Karpas-422 (cell line): ENCODE results near the gene TLCD5. TPM values are rescaled to one million over a fixed set of nuclear protein-coding genes. Genes with fewer than 3 reads are reported as not detected.

Source experiments
- DNase-seq: peaks from one replicate; pipeline ENCODE4 v3.0.0-alpha.2; 2015
- H2AFZ ChIP-seq: fragments of 200-600 bp; sonication (generic); 2 replicates; pipeline ENCODE4 v1.6.1; 2014; ENCODE audit warnings: antibody characterized with exemption, low read length, mixed read lengths
- H3K27ac ChIP-seq: fragments of 200-600 bp; sonication (generic); 2 replicates; pipeline ENCODE4 v1.5.1; 2014; ENCODE audit warnings: mild to moderate bottlenecking, low read length, moderate library complexity
- H3K27me3 ChIP-seq: fragments of 200-600 bp; sonication (generic); 2 replicates; pipeline ENCODE4 v1.6.1; 2014; ENCODE audit warnings: low read length, mixed read lengths
- H3K36me3 ChIP-seq: fragments of 200-600 bp; sonication (generic); 2 replicates; pipeline ENCODE4 v1.6.1; 2014; ENCODE audit warnings: low read length, mixed read lengths; ENCODE audit not compliant: insufficient read depth
- H3K4me1 ChIP-seq: fragments of 200-600 bp; sonication (generic); 2 replicates; pipeline ENCODE4 v1.6.1; 2014; ENCODE audit warnings: mild to moderate bottlenecking, low read length, mixed read lengths
- H3K4me2 ChIP-seq: fragments of 200-600 bp; sonication (generic); 2 replicates; pipeline ENCODE4 v1.6.1; 2014; ENCODE audit warnings: low read length, low read depth, mild to moderate bottlenecking; ENCODE audit not compliant: poor library complexity, severe bottlenecking
- H3K4me3 ChIP-seq: fragments of 200-600 bp; sonication (generic); 2 replicates; pipeline ENCODE4 v1.5.1; 2014; ENCODE audit warnings: mild to moderate bottlenecking, antibody characterized with exemption, low read length, mixed read lengths
- H3K79me2 ChIP-seq: fragments of 200-600 bp; sonication (generic); 2 replicates; pipeline ENCODE4 v1.6.1; 2014; ENCODE audit warnings: mild to moderate bottlenecking, low read length, mixed read lengths
- H3K9ac ChIP-seq: fragments of 200-600 bp; sonication (generic); 2 replicates; pipeline ENCODE4 v1.6.0; 2014; ENCODE audit warnings: low read length
- H3K9me2 ChIP-seq: fragments of 200-600 bp; sonication (generic), shearing (Covaris generic); replicated peaks from 2 replicates; pipeline ENCODE4 v1.6.0; 2014; ENCODE audit warnings: mild to moderate bottlenecking, low read length, moderate library complexity; ENCODE audit not compliant: insufficient read depth
- H3K9me3 ChIP-seq: fragments of 300-700, 200-600 bp; sonication (generic); 2 replicates; pipeline ENCODE4 v1.6.1; 2014; ENCODE audit warnings: low read length, mixed read lengths
- H4K20me1 ChIP-seq: fragments of 200-600 bp; sonication (generic); 2 replicates; pipeline ENCODE4 v1.6.1; 2014; ENCODE audit warnings: mild to moderate bottlenecking, antibody characterized with exemption, low read length, low read depth; ENCODE audit not compliant: insufficient read depth
- total RNA-seq: library from RNA; depleted of rRNA; stranded (reverse); fragments of >200 nt; shearing (Covaris generic); gene quantifications from 2 replicates; pipeline ENCODE4 v1.2.3, GENCODE V29; 2014; ENCODE audit warnings: low replicate concordance

Gene TLCD5
- total RNA-seq, 1 experiment from 2014 or later, result 4.5 TPM

GRCh38 chr11:120289426-120289825 lies 35.7 kb upstream of the TLCD5 start:
- H2AFZ ChIP-seq, result no peak overlapping the region

GRCh38 chr11:120290956-120291355 lies 34.1 kb upstream of the TLCD5 start:
- H3K27ac ChIP-seq, result no peak overlapping the region
- no peak overlapping the region for H3K4me2 ChIP-seq
- no peaks in the 10 kb centered on the region for H3K79me2 ChIP-seq
- H3K9ac ChIP-seq, result no peak overlapping the region
- H2AFZ ChIP-seq, result no peak overlapping the region
- H3K27me3 ChIP-seq, result no peaks in the 10 kb centered on the region
- H4K20me1 ChIP-seq, result no peaks in the 10 kb centered on the region
- no peaks in the 10 kb centered on the region for H3K36me3 ChIP-seq
- no peaks in the 10 kb centered on the region for H3K4me1 ChIP-seq
- DNase-seq, result no peak
- no peaks in the 10 kb centered on the region for H3K9me3 ChIP-seq
- H3K4me3 ChIP-seq, result no peak overlapping the region
- no peaks in the 10 kb centered on the region for H3K9me2 ChIP-seq

More at GRCh38 chr11:120289426-120289825, 35.7 kb upstream of the TLCD5 start:
- Histone ChIP-seq H3K9me2 (no peaks in the 10 kb centered on the region), H4K20me1 (no peaks in the 10 kb centered on the region), H3K4me1 (no peaks in the 10 kb centered on the region), H3K4me3 (no peak overlapping the region), H3K36me3 (no peaks in the 10 kb centered on the region), H3K9ac (no peak overlapping the region), H3K27me3 (no peaks in the 10 kb centered on the region), H3K4me2 (no peak overlapping the region), H3K79me2 (no peaks in the 10 kb centered on the region), H3K9me3 (no peaks in the 10 kb centered on the region), H3K27ac (no peak overlapping the region)
- no peak for DNase-seq

- H3K36me3 ChIP-seq, result no peaks in the 10 kb centered on the region
- no peaks in the 10 kb centered on the region for H3K79me2 ChIP-seq
- H3K4me3 ChIP-seq, result no peak overlapping the region
- no peaks in the 10 kb centered on the region for H3K4me1 ChIP-seq
- H3K4me2 ChIP-seq, result no peak overlapping the region
- H3K9me2 ChIP-seq, result no peaks in the 10 kb centered on the region
- no peak overlapping the region for H2AFZ ChIP-seq
- H3K27ac ChIP-seq, result no peak overlapping the region
- DNase-seq, result no peak
- no peaks in the 10 kb centered on the region for H4K20me1 ChIP-seq
- no peaks in the 10 kb centered on the region for H3K27me3 ChIP-seq
- H3K9me3 ChIP-seq, result no peaks in the 10 kb centered on the region
- H3K9ac ChIP-seq, result no peak overlapping the region
Observed at GRCh38 chr11:120293038-120293800, 31.9 kb upstream of the TLCD5 start.

GRCh38 chr11:120294096-120294495 lies 31.0 kb upstream of the TLCD5 start:
- Histone ChIP-seq H3K36me3 (no peaks in the 10 kb centered on the region), H3K9me3 (no peaks in the 10 kb centered on the region), H3K9ac (no peak overlapping the region), H3K4me3 (no peak overlapping the region), H3K79me2 (no peaks in the 10 kb centered on the region), H3K9me2 (no peaks in the 10 kb centered on the region), H2AFZ (no peak overlapping the region), H3K4me1 (no peaks in the 10 kb centered on the region), H3K27ac (no peak overlapping the region), H4K20me1 (no peaks in the 10 kb centered on the region), H3K27me3 (no peaks in the 10 kb centered on the region), H3K4me2 (no peak overlapping the region)
- DNase-seq, result no peak

GRCh38 chr11:120295099-120295498 lies 30.0 kb upstream of the TLCD5 start:
- Histone ChIP-seq H3K27ac (no peak overlapping the region), H3K36me3 (no peaks in the 10 kb centered on the region), H2AFZ (no peak overlapping the region), H3K4me2 (no peak overlapping the region), H4K20me1 (no peaks in the 10 kb centered on the region), H3K27me3 (no peaks in the 10 kb centered on the region), H3K79me2 (no peaks in the 10 kb centered on the region), H3K4me3 (no peak overlapping the region), H3K9me3 (no peaks in the 10 kb centered on the region), H3K4me1 (no peaks in the 10 kb centered on the region), H3K9me2 (no peaks in the 10 kb centered on the region), H3K9ac (no peak overlapping the region)
- DNase-seq, result no peak

- Histone ChIP-seq H3K4me3 (no peak overlapping the region), H3K9me2 (no peaks in the 10 kb centered on the region), H3K27me3 (no peaks in the 10 kb centered on the region), H3K36me3 (no peaks in the 10 kb centered on the region), H3K79me2 (no peaks in the 10 kb centered on the region), H3K9me3 (no peaks in the 10 kb centered on the region), H3K9ac (no peak overlapping the region), H3K4me2 (no peak overlapping the region), H2AFZ (no peak overlapping the region), H3K27ac (no peak overlapping the region), H4K20me1 (no peaks in the 10 kb centered on the region), H3K4me1 (no peaks in the 10 kb centered on the region)
- DNase-seq, result no peak
Observed at GRCh38 chr11:120296554-120296953, 28.5 kb upstream of the TLCD5 start.

GRCh38 chr11:120298461-120298860 lies 26.6 kb upstream of the TLCD5 start:
- Histone ChIP-seq H4K20me1 (no peaks in the 10 kb centered on the region), H3K9ac (no peak overlapping the region), H3K36me3 (no peaks in the 10 kb centered on the region), H3K4me3 (no peak overlapping the region), H3K27me3 (no peaks in the 10 kb centered on the region), H3K9me3 (no peaks in the 10 kb centered on the region), H3K27ac (no peak overlapping the region), H3K9me2 (no peaks in the 10 kb centered on the region), H3K4me2 (no peak overlapping the region), H3K79me2 (no peaks in the 10 kb centered on the region), H2AFZ (no peak overlapping the region), H3K4me1 (no peaks in the 10 kb centered on the region)
- DNase-seq, result no peak

GRCh38 chr11:120302001-120302805 lies 22.9 kb upstream of the TLCD5 start:
- Histone ChIP-seq H3K79me2 (no peaks in the 10 kb centered on the region), H4K20me1 (no peaks in the 10 kb centered on the region)

More at GRCh38 chr11:120302001-120302805, 22.9 kb upstream of the TLCD5 start:
- H3K27ac ChIP-seq, result no peak overlapping the region
- no peaks in the 10 kb centered on the region for H3K9me3 ChIP-seq
- no peak for DNase-seq
- H3K4me2 ChIP-seq, result no peak overlapping the region
- no peaks in the 10 kb centered on the region for H3K27me3 ChIP-seq
- H3K9me2 ChIP-seq, result no peaks in the 10 kb centered on the region
- no peaks in the 10 kb centered on the region for H3K4me1 ChIP-seq
- H2AFZ ChIP-seq, result no peak overlapping the region
- H3K9ac ChIP-seq, result no peak overlapping the region
- no peaks in the 10 kb centered on the region for H3K36me3 ChIP-seq
- no peak overlapping the region for H3K4me3 ChIP-seq
